ENCODE measurements around the gene GPR3.
A peak's percentile ranks its signal among the peaks of the same experiment; 100 is the strongest.
"Not testable (repeated sequence)": the region's sequence is repeated elsewhere in the genome, so short reads cannot be mapped to it uniquely, and the experiment has no call there.

GPR3 gene

GRCh38 chr1:27395441-27396195 lies 3.2 kb downstream of the GPR3 start:
- intact Hi-C loops (cut with DNase I), result loop anchor here (1.0 to 10.0 kb wide), 2 partner anchors 94 to 269 kb away; no protein-coding TSS in a partner anchor
- DNase-seq, result peak; percentile 59 to 96 (median 76)

- peak in 2 of 10 donors; percentile 22 to 39 for DNase-seq
- intact Hi-C loops (cut with DNase I), result loop anchor here (10.0 kb wide), 1 partner anchor 268 kb away; no protein-coding TSS in a partner anchor
Measured at GRCh38 chr1:27397110-27397509, 4.7 kb downstream of the GPR3 start.

GRCh38 chr1:27397749-27398148 lies 5.3 kb downstream of the GPR3 start:
- intact Hi-C loops (cut with DNase I), result loop anchor here (10.0 kb wide), 1 partner anchor 267 kb away; no protein-coding TSS in a partner anchor
- peak in 1 of 10 donors; percentile 14 for DNase-seq

- intact Hi-C loops (cut with DNase I), result loop anchor here (10.0 kb wide), 1 partner anchor 266 kb away; no protein-coding TSS in a partner anchor
- peak in 3 of 10 donors; percentile 16 to 44 (median 22) for DNase-seq
Measured at GRCh38 chr1:27398405-27399149, 6.2 kb downstream of the GPR3 start.

- peak in 3 of 10 donors; percentile 10 to 77 (median 35) for DNase-seq
- intact Hi-C loops (cut with DNase I), result loop anchor here (5.0 to 10.0 kb wide), 2 partner anchors 208 to 265 kb away; no protein-coding TSS in a partner anchor
Measured at GRCh38 chr1:27399251-27400025, 7.0 kb downstream of the GPR3 start.

GRCh38 chr1:27400082-27400962 lies 7.9 kb downstream of the GPR3 start:
- peak in 2 of 10 donors; percentile 35 to 63 for DNase-seq
- intact Hi-C loops (cut with DNase I), result loop anchor here (5.0 kb wide), 1 partner anchor 207 kb away; no protein-coding TSS in a partner anchor

- peak in 1 of 10 donors; percentile 15 for DNase-seq
- intact Hi-C loops (cut with DNase I), result loop anchor here (5.0 kb wide), 1 partner anchor 206 kb away; no protein-coding TSS in a partner anchor
Measured at GRCh38 chr1:27400963-27401341, 8.5 kb downstream of the GPR3 start.

GRCh38 chr1:27402349-27402754 lies 9.9 kb downstream of the GPR3 start:
- peak; percentile 44 to 95 (median 71) for DNase-seq
- intact Hi-C loops (cut with DNase I), result loop anchor here (5.0 kb wide), 1 partner anchor 205 kb away; no protein-coding TSS in a partner anchor

- intact Hi-C loops (cut with DNase I), result loop anchor here (5.0 kb wide), 1 partner anchor 204 kb away; no protein-coding TSS in a partner anchor
- DNase-seq, result peak in 4 of 10 donors; percentile 17 to 80 (median 23)
Measured at GRCh38 chr1:27403065-27403726, 10.8 kb downstream of the GPR3 start.

- intact Hi-C loops (cut with DNase I), result loop anchor here (5.0 kb wide), 1 partner anchor 203 kb away; no protein-coding TSS in a partner anchor
- DNase-seq, result peak in 1 of 10 donors; percentile 15
Measured at GRCh38 chr1:27403931-27404330, 11.5 kb downstream of the GPR3 start.

GRCh38 chr1:27405074-27405473 lies 12.7 kb downstream of the GPR3 start:
- DNase-seq, result no peak
- intact Hi-C loops (cut with DNase I), result no loop called here

GRCh38 chr1:27405598-27406361 lies 13.4 kb downstream of the GPR3 start:
- intact Hi-C loops (cut with DNase I); DNase-seq: not testable (repeated sequence)

GRCh38 chr1:27406362-27406680 lies 13.9 kb downstream of the GPR3 start:
- no peak for DNase-seq
- intact Hi-C loops (cut with DNase I), result no loop called here

- intact Hi-C loops (cut with DNase I); DNase-seq: not testable (repeated sequence)
Measured at GRCh38 chr1:27406791-27407190, 14.4 kb downstream of the GPR3 start.

GRCh38 chr1:27408151-27408550 lies 15.7 kb downstream of the GPR3 start:
- intact Hi-C loops (cut with DNase I), result no loop called here
- no peak for DNase-seq

GRCh38 chr1:27409669-27410068 lies 17.2 kb downstream of the GPR3 start:
- intact Hi-C loops (cut with DNase I), result no loop called here
- DNase-seq, result no peak

GRCh38 chr1:27410709-27411108 lies 18.3 kb downstream of the GPR3 start:
- intact Hi-C loops (cut with DNase I), result no loop called here

GRCh38 chr1:27412502-27412901 lies 20.1 kb downstream of the GPR3 start:
- DNase-seq, result no peak
- intact Hi-C loops (cut with DNase I), result no loop called here

More at GRCh38 chr1:27410709-27411108, 18.3 kb downstream of the GPR3 start:
- DNase-seq, result no peak

Data from posterior cingulate gyrus (tissue), 11 donors.